Glomerular visceral epithelial cell (primary cell): ENCODE measurements around the gene TRAF6.
"Not testable (repeated sequence)": the region's sequence is repeated elsewhere in the genome, so short reads cannot be mapped to it uniquely, and the experiment has no call there.

Experiments used
- DNase-seq: peaks from one replicate; pipeline ENCODE4 v3.0.0-alpha.2; 2016; ENCODE audit errors: extremely low spot score

TRAF6 gene

DNA sequence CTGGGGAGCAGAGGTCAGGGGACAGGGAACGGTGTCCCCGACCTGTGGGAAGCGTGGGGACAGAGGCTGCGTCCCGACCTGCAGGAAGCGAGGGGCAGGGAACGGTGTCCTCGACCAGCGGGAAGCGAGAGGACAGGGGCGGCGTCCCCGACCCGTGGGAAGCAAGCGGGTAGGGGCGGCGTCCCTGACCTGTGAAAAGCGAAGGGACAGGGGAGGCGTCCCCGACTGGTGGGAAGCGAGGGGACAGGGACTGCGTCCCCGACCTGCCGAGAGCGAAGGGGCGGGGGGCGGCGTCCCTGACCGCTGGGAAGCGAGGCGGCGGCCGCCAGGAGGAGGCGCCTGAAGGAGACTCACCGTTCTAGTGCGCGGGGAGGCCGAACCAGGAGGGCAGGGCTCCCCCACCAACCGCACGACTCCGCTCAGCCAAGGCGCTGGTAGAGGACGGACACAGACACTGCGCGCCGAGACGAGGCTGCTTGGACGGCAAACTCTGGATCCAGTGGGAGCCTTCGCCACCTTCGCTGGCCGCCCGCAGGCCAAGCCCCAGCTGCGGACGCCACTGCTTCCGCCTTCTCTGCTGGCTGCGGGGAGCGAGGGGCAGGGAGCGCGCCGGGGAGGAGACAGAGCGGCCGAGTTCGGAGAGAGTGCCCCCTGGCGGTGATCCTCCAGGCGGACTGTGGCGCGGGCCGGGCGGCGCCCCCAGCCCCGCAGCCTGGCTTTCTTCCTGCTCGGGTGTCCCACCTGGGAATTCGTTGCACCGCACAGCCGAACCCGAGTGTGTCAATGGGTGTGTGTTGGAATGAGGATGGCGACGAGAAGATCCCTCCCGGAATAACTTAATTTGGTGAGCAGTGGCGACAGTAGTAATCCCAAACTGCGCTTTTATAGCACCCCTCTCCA lies at the start of gene TRAF6:
Gene TRAF6 (minus strand): TSS at position 579 of the 900 bp plus-strand sequence. CDS start 8,757 bp downstream, outside the sequence.
- peak; percentile 82 for DNase-seq

DNA sequence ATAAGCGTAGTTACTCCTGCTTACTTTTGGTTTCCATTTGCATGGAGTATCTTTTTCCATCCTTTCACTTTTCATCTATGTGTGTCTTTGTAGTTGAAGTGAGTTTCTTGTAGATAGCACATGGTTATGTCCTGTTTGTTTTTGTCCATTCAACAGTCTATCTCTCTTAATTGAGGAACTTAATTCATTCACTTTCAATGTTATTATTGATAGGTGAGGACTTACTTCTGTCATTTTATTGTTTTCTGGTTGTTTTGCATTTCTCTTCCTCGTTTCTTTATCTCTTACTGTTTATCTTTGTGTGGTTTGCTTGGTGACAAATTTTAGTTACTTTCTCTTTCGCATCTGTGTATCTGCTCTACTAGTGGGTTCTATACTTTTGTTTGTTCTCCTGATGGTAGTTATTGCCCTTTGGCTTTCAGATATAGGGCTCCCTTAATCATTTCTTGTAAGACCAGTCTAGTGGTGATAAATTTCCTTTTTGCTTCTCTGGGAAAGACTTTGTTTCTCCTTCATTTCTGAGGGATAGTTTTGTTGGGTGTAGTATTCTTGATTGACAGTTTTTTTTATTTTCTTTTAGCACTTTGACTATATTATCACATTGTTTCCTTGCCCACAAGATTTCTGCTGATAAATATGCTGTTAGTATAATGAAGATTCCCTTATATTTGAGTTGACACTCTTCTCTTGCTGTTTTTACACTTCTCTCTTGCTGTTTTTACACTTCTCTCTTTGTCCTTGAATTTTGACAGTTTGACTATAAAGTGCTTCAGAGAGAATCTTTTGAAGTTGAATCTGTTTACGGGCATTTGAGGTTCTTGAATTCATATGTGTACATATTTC lies 48.7 kb upstream of the TRAF6 start:
- no peak for DNase-seq

- DNase-seq, result no peak
Observed at GRCh38 chr11:36557991-36558390, 47.9 kb upstream of the TRAF6 start.

- DNase-seq, result not testable (repeated sequence)
Observed at GRCh38 chr11:36557390-36557789, 47.3 kb upstream of the TRAF6 start.

- DNase-seq, result no peak
Observed at GRCh38 chr11:36550385-36551115, 40.5 kb upstream of the TRAF6 start.

DNA sequence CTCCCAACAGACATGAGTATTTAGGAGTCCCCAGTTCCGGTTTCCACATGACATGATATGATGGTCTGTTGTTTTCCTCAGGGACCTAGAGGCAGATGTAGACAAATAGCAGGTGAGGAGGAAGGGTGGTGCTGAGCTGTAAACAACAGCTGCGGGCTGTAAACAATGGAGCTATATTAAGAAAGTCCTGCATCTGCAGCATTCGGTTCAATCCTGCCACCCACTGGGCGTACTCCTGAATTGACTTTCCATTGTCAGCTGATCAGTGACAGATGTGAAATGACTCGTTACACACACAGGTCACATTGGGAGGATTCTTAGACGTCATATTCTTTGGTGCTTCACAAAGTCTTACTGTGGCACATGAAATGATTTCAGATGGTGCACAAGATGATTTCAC lies 30.9 kb upstream of the TRAF6 start:
- DNase-seq, result peak; percentile 7

DNA sequence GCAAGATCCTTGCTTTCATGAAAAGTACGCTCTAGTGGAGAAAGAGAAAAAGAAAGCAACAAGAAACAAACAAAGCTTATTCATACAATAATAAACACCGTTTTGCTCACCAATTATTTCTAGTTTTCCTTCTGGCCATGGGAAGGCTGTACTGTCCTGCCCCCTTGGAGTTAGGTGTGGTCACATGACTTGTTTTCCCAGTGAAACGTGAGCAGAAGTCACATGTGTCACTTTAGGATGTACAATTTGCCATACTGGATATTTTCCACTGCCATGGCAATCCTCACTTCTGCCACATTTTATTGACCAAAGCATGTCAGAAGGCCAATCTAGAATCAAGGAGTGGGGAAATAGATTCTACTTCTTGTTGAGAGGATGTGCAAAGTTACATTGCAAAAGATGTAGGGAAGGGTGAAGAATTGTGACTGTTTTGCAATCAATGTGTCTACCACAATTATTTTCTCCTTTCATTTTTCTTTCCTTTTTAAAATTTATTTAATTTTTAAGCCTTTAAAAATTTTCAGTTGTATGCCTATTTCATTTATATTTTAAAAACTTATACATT lies 24.3 kb upstream of the TRAF6 start:
- no peak for DNase-seq

- DNase-seq, result no peak
Observed at GRCh38 chr11:36532941-36533601, 23.0 kb upstream of the TRAF6 start.

DNA sequence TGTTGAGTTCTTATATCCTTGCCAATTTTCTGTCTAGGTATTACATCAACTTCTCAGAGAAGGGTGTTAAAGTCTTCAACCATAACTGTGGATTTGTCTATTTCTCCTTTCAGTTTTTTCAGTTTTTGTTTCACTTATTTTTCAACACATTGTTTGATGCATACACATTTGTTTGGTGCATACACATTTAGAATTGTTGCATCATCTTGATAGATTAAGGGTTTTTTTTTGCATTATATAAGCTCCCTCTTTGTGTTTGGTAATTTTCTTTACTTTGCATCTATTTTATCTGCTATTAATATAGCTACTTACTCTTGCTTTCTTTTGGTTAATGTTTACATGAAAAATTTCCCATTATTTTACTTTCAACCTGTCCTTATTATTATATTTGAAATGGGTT lies 20.8 kb upstream of the TRAF6 start:
- no peak for DNase-seq

- no peak for DNase-seq
Observed at GRCh38 chr11:36513965-36514364, 3.9 kb upstream of the TRAF6 start.

DNA sequence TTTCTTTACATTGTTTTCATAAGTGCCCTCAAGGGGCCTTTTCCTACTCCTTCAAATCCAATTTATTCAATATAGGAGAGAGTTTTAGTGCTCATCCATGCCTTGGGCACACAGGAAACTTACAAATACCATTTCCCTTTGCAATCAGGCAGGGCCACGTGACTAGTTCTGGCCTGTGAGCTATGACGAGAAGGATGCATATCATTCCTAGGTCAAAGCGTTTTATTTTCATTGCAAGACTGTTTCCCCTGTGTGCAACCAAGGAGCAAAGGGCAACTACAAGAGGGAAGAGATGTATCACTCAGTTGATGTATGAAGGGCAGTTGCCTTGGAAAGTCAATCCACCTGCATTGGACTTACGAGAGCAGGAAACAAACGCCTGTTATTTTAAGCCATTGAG lies 1.9 kb upstream of the TRAF6 start:
- DNase-seq, result no peak

- not testable (repeated sequence) for DNase-seq
Observed at GRCh38 chr11:36511062-36511461, 990 bp upstream of the TRAF6 start.

DNA sequence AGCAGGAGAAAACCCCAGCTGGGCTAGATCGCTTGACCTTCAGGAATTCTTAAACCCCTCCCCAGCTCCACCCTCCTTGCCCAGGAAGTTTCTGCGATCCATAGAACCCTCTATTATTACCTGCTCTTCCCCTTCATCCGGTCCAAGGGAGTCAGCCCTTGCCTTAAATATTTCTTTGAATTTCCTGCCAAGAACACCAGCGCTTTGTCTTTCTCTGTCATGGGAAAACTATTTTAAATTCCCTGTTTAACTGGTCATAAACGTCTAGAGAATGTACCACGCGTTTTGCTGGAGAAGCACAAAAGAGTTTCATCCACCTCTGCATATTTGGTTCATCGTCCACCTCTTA lies 496 bp upstream of the TRAF6 start:
- DNase-seq, result peak; percentile 30

GRCh38 chr11:36509201-36509639 lies 852 bp downstream of the TRAF6 start:
- DNase-seq, result peak; percentile 9

- no peak for DNase-seq
Observed at GRCh38 chr11:36508743-36509142, 1.3 kb downstream of the TRAF6 start.

DNA sequence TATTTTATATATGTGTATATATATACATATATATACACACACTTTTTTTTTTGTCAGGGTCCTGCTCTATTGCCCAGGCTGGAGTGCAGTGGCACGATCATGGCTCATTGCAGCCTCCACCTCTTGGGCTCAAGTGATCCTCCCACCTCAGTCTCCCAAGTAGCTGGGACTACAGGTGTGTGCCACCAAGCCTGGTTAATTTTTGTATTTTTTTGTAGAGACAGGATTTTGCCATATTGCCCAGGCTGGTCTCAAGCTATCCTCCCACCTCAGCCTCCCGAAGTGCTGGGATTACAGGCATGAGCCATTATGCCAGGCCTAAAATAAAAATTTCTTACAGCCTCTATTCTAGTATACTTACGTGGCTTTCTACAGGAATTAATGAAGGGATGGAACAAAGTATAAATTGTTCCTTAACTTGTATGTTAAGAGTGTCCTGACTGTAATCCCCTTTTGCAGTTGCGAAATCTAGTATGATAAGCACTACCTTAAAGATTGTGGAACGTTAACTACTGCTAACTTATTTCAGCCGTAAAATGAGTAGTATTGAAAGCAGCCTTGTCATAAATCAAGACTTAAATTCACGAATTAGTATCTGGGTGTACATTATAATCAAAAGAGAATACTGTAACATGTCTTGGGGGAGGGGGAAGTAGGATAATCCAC lies 2.1 kb downstream of the TRAF6 start:
- DNase-seq, result no peak

- no peak for DNase-seq
Observed at GRCh38 chr11:36501236-36501635, 8.8 kb downstream of the TRAF6 start.

DNA sequence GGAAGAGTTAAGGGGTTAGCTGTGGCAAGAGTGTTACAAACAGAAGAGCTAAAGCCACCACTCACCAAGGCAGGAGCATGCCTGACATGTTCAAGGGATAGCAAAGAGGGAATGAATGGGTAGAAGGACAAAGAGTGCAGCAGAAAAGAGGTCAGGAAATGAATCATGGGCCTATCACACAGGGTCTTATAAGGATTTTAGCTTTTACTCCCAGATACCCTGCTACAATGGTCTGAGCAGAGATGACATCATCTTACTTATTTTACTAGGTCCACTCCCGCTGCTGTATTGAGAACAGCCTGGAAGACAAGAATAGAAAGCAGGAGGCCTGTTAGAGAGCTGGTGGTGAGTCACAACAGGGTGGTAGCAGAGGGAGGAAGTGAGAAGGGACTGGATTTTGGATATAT lies 9.8 kb downstream of the TRAF6 start:
- DNase-seq, result peak; percentile 81

DNA sequence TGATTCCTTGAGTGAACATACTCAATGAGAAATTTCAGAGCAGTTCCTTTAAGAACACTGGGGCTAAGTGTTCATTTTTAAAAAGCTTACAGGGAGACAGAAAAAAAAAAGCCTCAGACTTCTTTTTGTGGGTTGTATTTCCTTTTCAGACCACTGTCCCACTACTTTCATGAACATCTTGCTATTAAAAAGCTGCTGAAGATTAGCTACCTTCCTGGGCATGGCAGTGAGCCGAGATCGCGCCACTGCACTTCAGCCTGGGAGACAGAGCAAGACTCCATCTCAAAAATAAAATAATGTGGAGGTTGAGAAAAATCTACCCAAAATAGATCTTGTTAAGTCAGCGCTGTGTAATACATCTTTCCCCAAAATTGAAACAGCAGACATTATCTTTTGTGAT lies 10.8 kb downstream of the TRAF6 start:
- DNase-seq, result no peak

DNA sequence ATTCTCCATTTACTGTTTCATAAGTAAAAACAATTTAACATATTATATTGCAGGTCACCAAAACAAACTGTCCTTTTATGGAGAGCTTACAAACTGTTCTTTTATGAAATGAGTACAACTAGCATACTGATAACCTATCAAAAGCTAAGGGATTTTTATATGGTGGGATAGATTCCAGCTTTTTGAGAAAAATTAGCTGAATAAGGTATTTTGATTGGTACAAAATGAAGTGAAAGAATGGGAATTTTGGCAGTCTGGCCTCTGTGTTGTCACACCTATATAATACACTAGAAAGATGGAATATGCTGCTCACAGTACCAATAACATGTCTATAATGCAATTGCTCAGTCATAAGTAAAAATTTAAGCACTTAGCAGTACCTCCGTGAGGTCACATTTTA lies 11.4 kb downstream of the TRAF6 start:
- no peak for DNase-seq

- no peak for DNase-seq
Observed at GRCh38 chr11:36493332-36493731, 16.7 kb downstream of the TRAF6 start.
